GM10266 (cell line): Measurements from ENCODE around the gene SCD5.

Experiments used
- DNase-seq: peaks from one replicate; pipeline ENCODE4 v3.0.0; 2012; ENCODE audit errors: extremely low spot score
- CTCF ChIP-seq: IDR thresholded peaks from 2 replicates; pipeline ENCODE4 v1.5.1; 2012; ENCODE audit warnings: mild to moderate bottlenecking, low read depth; ENCODE audit not compliant: control insufficient read depth, insufficient read depth; ENCODE audit errors: missing control alignments

SCD5 gene

GRCh38 chr4:82606622-82607021 lies 192.0 kb downstream of the SCD5 start:
- no peak for TF ChIP-seq CTCF
- DNase-seq = no peak

- no peak for TF ChIP-seq CTCF
- DNase-seq = no peak
Measured at GRCh38 chr4:82604522-82604921, 194.1 kb downstream of the SCD5 start.

- DNase-seq = no peak
- no peak for TF ChIP-seq CTCF
Measured at GRCh38 chr4:82601242-82602015, 197.2 kb downstream of the SCD5 start.

GRCh38 chr4:82599336-82599735 lies 199.3 kb downstream of the SCD5 start:
- TF ChIP-seq CTCF = no peak
- DNase-seq = no peak

GRCh38 chr4:82594456-82594855 lies 204.1 kb downstream of the SCD5 start:
- no peak for DNase-seq
- no peak for TF ChIP-seq CTCF

- no peak for TF ChIP-seq CTCF
- DNase-seq = no peak
Measured at GRCh38 chr4:82593411-82593810, 205.2 kb downstream of the SCD5 start.

- no peak for TF ChIP-seq CTCF
- no peak for DNase-seq
Measured at GRCh38 chr4:82592639-82593038, 206.0 kb downstream of the SCD5 start.
